Large intestine (tissue), 3 donors: ENCODE results near the gene OSBPL9. TPM values are rescaled to one million over a fixed set of nuclear protein-coding genes. Genes with fewer than 3 reads are reported as not detected.

Experiments used
- DNase-seq, 2 donors: peaks; one replicate each; pipeline versions ENCODE4 v3.0.0 to v3.0.0-alpha.2; 2013
- H3K27ac ChIP-seq: one replicate; pipeline ENCODE4 v1.5.1; 2013; ENCODE audit warnings: low read length
- H3K27me3 ChIP-seq: 2 replicates; pipeline ENCODE4 v1.6.1; 2013; ENCODE audit warnings: low read length; ENCODE audit not compliant: control insufficient read depth, insufficient read depth
- H3K36me3 ChIP-seq: 2 replicates; pipeline ENCODE4 v1.6.1; 2013; ENCODE audit warnings: low read length; ENCODE audit not compliant: control insufficient read depth, insufficient read depth
- H3K4me1 ChIP-seq: one replicate; pipeline ENCODE4 v1.6.1; 2013; ENCODE audit warnings: low read length; ENCODE audit not compliant: control insufficient read depth, insufficient read depth
- H3K4me3 ChIP-seq: one replicate; pipeline ENCODE4 v1.5.1; 2013; ENCODE audit warnings: low read length
- H3K9me3 ChIP-seq: one replicate; pipeline ENCODE4 v1.6.1; 2013; ENCODE audit warnings: mild to moderate bottlenecking, low read depth, low read length, moderate library complexity; ENCODE audit not compliant: control insufficient read depth
- WGBS: methylation state at CpG from one replicate; pipeline ENCODE4 v1.1.5; 2013; ENCODE audit warnings: low lambda C conversion rate; ENCODE audit not compliant: insufficient coverage; 5-methylcytosine and 5-hydroxymethylcytosine counted together
- polyA plus RNA-seq: library from polyadenylated mRNA; unstranded; fragments of 120-200 nt; gene quantifications from one replicate; pipeline ENCODE4 v1.2.1, GENCODE V29; 2013

Gene OSBPL9
- polyA plus RNA-seq, 1 donor = 64.1 TPM

DNA sequence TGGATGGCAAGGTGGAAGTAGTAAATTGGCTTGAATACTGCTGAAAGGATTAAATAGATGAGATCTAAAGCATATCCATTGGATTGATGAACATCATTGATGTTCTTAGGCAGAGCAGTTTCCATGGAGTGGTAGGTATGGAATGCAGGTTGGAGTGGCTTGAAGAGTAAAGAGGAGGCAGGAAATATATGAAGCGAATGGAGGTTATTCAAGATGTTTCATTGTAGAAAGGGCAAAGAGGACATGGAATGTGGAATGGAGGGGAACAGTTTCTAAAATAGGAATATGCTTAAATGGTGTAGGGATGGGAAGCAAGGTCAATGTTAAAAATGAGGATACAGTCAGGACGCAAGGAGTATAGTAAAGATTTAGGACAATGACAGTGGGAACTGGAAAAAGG, 6.1 kb downstream of the OSBPL9 start:
- H3K4me3 ChIP-seq = no peak overlapping the region
- no peaks in the 10 kb centered on the region for H3K9me3 ChIP-seq
- no peaks in the 10 kb centered on the region for H3K36me3 ChIP-seq
- WGBS = 100% methylated on average over 2 of the region's 2 CpGs
- H3K4me1 ChIP-seq = peaks cover 24% of the 10 kb centered on the region
- peak overlapping the region; percentile 67 for H3K27ac ChIP-seq
- no peaks in the 10 kb centered on the region for H3K27me3 ChIP-seq
- no peak for DNase-seq

DNA sequence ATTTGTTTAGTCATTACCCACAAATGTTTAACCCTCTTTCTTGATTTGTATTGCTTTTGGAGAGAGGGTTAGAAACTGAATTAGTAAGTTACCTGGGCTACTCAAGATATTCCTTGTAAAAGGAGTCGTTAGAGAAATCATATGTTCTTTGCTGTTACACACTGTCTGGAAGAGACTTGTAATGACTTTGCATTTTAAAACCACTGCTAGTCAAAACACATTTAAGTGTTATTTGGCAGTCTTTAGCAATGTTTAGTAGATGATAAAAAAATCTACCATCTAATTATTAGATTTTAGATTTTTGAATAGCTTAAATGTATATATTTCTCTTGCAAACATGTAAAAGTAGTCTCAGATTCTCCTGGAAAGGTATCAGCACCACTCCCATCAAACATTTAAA, 6.6 kb downstream of the OSBPL9 start:
- H3K27ac ChIP-seq = peak overlapping the region; percentile 67
- no peak for DNase-seq
- no peaks in the 10 kb centered on the region for H3K36me3 ChIP-seq
- peaks cover 21% of the 10 kb centered on the region for H3K4me1 ChIP-seq
- H3K9me3 ChIP-seq = no peaks in the 10 kb centered on the region
- H3K4me3 ChIP-seq = no peak overlapping the region
- no peaks in the 10 kb centered on the region for H3K27me3 ChIP-seq
- 83% methylated on average over 1 of the region's 1 CpG for WGBS

DNA sequence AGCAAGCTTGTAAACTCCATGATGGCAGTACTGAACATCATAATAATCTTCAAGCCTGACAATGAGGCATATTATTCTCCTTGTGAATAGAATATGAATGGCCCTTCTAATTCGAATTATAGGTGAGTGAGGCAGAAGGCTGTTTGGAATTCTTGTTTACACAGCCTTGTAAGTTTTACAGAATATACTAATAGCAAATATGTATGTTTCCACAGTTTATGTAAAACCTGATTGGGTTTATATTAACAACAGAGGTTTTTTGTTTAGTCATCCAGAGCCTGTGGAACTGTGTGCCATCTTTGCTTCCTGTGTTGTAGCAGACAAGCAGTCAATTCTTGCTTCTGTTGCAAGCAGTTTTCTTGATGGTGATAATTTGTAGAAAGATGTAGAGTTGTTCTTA, 8.0 kb downstream of the OSBPL9 start:
- no peak for DNase-seq
- no peak overlapping the region for H3K4me3 ChIP-seq
- peaks cover 17% of the 10 kb centered on the region for H3K4me1 ChIP-seq
- H3K27ac ChIP-seq = no peak overlapping the region
- H3K9me3 ChIP-seq = no peaks in the 10 kb centered on the region
- WGBS = no CpG with 5 or more reads among the region's 1 CpG
- H3K27me3 ChIP-seq = no peaks in the 10 kb centered on the region
- no peaks in the 10 kb centered on the region for H3K36me3 ChIP-seq

DNA sequence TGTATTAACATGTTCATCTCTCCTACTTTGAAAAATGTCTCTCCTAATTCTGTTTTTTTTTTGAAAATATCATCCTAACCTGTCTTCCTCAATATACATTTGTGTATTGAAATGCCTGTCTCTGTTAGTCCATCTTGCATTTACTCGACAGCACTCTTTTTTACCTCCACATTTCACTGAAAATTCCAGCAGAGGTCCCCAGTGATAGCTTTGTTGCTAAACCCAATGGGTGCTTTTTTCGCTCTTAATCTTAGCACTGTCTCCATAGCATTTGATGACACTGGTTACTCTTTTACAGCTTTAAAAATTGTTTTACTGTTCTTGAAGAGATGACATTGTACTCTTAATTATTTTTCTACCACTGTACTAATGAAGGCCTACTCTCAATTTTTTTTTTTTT, 10.8 kb downstream of the OSBPL9 start:
- H3K36me3 ChIP-seq = no peaks in the 10 kb centered on the region
- no peak overlapping the region for H3K27ac ChIP-seq
- no peak overlapping the region for H3K4me3 ChIP-seq
- WGBS = 38% methylated on average over 1 of the region's 2 CpGs
- no peaks in the 10 kb centered on the region for H3K27me3 ChIP-seq
- peak; percentile 38 to 50 for DNase-seq
- no peaks in the 10 kb centered on the region for H3K9me3 ChIP-seq
- H3K4me1 ChIP-seq = no peaks in the 10 kb centered on the region

DNA sequence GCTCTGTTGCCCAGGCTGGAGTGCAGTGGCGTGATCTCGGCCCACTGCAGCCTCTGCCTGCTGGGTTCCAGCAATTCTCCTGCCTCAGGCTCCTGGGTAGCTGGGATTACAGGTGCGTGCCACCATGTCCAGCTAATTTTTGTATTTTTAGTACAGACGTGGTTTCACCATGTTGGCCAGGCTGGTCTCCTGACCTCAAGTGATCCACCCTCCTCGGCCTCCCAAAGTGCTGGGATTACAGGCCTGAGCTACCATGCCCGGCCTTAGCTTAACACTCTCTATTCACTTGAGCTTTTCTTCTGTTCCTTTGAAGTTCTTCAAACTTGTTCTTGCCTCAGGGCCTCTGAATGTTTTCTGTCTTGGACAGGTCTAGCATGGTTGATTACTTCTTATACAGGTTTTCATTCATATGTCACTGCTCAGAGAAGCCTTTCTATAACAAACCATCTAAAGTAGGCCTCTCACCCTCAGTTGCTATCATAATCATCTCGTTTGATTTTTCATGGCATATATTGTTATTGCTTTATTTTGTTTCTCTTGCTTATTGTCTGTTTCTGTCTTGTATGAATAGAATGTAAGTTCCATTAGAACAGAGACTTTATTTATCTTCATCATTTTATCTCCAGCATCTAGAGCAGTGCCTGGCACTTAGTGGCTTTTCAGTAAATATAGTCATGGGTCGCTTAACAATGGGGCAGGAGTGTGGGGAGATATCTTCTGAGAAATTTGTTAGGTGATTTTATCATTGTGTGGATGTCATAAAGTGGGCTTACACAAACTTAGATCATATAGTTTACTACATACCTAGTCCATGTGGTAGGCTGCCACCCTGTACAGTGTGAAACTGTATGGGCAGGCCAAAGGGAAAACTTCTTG, 12.1 kb downstream of the OSBPL9 start:
- H3K9me3 ChIP-seq = no peaks in the 10 kb centered on the region
- H3K27ac ChIP-seq = no peak overlapping the region
- no peak for DNase-seq
- H3K4me1 ChIP-seq = no peaks in the 10 kb centered on the region
- 100% methylated on average over 1 of the region's 8 CpGs for WGBS
- H3K4me3 ChIP-seq = no peak overlapping the region
- H3K36me3 ChIP-seq = no peaks in the 10 kb centered on the region
- no peaks in the 10 kb centered on the region for H3K27me3 ChIP-seq

DNA sequence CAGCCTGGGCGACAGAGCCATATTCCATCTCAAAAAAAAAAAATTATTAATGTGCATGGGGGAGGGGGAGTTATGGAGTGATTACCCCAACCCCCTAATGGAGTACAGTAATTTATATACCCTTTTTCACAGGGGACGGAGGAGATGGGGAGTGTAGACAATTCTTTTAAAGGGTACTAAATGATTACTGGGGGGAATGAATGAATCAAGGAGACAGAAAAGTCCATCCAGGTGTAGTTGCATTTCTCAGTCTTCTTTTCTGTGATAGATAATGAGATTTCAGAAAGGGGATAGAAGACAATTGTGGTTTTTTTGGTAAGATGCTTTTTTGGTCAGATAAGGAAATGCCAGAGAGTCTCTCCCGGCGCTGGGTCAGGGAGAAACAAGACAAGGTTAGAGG, 13.0 kb downstream of the OSBPL9 start:
- no peak overlapping the region for H3K27ac ChIP-seq
- H3K9me3 ChIP-seq = no peaks in the 10 kb centered on the region
- no peaks in the 10 kb centered on the region for H3K36me3 ChIP-seq
- no peaks in the 10 kb centered on the region for H3K4me1 ChIP-seq
- H3K27me3 ChIP-seq = no peaks in the 10 kb centered on the region
- no peak for DNase-seq
- no CpG with 5 or more reads among the region's 4 CpGs for whole genome bisulfite sequencing
- no peak overlapping the region for H3K4me3 ChIP-seq

DNA sequence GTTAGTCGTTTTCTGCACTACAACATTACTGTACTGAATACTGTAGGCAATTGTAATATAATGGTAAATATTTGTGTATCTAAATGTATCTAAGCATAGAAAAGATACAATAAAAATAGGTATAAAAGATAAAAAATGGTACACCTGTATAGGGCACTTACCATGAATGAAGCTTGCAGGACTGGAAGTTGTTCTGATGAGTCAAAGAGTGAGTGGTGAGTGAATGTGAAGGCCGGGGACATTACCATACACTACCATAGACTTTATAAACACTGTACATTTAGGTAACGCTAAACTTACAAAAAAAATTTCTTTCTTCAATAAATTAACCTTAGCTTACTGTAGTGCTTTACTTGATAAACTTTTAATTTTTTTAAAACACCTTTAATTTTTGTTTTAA, 13.5 kb downstream of the OSBPL9 start:
- WGBS = 100% methylated on average over 1 of the region's 3 CpGs
- H3K9me3 ChIP-seq = no peaks in the 10 kb centered on the region
- H3K36me3 ChIP-seq = no peaks in the 10 kb centered on the region
- H3K4me3 ChIP-seq = no peak overlapping the region
- no peak overlapping the region for H3K27ac ChIP-seq
- peaks cover 4% of the 10 kb centered on the region for H3K4me1 ChIP-seq
- no peak for DNase-seq
- no peaks in the 10 kb centered on the region for H3K27me3 ChIP-seq

GRCh38 chr1:51630922-51631321, 14.0 kb downstream of the OSBPL9 start:
- peaks cover 4% of the 10 kb centered on the region for H3K4me1 ChIP-seq
- H3K4me3 ChIP-seq = no peak overlapping the region
- H3K9me3 ChIP-seq = no peaks in the 10 kb centered on the region
- no peak overlapping the region for H3K27ac ChIP-seq
- H3K27me3 ChIP-seq = no peaks in the 10 kb centered on the region
- H3K36me3 ChIP-seq = no peaks in the 10 kb centered on the region
- WGBS = no CpG with 5 or more reads among the region's 3 CpGs
- DNase-seq = no peak

- no peak overlapping the region for H3K4me3 ChIP-seq
- no peaks in the 10 kb centered on the region for H3K36me3 ChIP-seq
- no peaks in the 10 kb centered on the region for H3K9me3 ChIP-seq
- H3K4me1 ChIP-seq = peaks cover 12% of the 10 kb centered on the region
- H3K27ac ChIP-seq = no peak overlapping the region
- DNase-seq = no peak
- H3K27me3 ChIP-seq = no peaks in the 10 kb centered on the region
- WGBS = 88% methylated on average over 1 of the region's 1 CpG
Observed at GRCh38 chr1:51631747-51632146, 14.9 kb downstream of the OSBPL9 start.

GRCh38 chr1:51634618-51635017, 17.7 kb downstream of the OSBPL9 start:
- no peaks in the 10 kb centered on the region for H3K27me3 ChIP-seq
- DNase-seq = no peak
- H3K4me3 ChIP-seq = no peak overlapping the region
- 100% methylated on average over 1 of the region's 7 CpGs for WGBS
- no peaks in the 10 kb centered on the region for H3K36me3 ChIP-seq
- H3K4me1 ChIP-seq = peaks cover 20% of the 10 kb centered on the region
- H3K27ac ChIP-seq = peak overlapping the region; percentile 81
- no peaks in the 10 kb centered on the region for H3K9me3 ChIP-seq

- Histone ChIP-seq H3K9me3 (no peaks in the 10 kb centered on the region), H3K36me3 (no peaks in the 10 kb centered on the region), H3K4me3 (no peak overlapping the region), H3K27ac (peak overlapping the region; percentile 81), H3K4me1 (peaks cover 20% of the 10 kb centered on the region), H3K27me3 (no peaks in the 10 kb centered on the region)
- DNase-seq = peak in 1 of 2 donors; percentile 60
- 40% methylated on average over 1 of the region's 3 CpGs for WGBS
Observed at GRCh38 chr1:51635615-51636014, 18.7 kb downstream of the OSBPL9 start.
